C4-2B (cell line): Measurements from ENCODE around the gene LGI4.

Experiments
- H3K27ac ChIP-seq: fragments of 450-650 bp; 2 replicates; pipeline ENCODE4 v1.5.1; 2017
- CTCF ChIP-seq: fragments of 450-650 bp; conservative IDR thresholded peaks from 2 replicates; pipeline ENCODE4 v1.5.1; 2017; ENCODE audit warnings: mild to moderate bottlenecking
- ZFX ChIP-seq: fragments of 450-650 bp; IDR thresholded peaks from 2 replicates; pipeline ENCODE4 v1.6.1; 2017

LGI4 gene

GRCh38 chr19:35134601-35135242 lies at the start of gene LGI4:
Gene LGI4 (minus strand): TSS chr19:35135059. CDS start chr19:35134680, 379 bp downstream.
- TF ChIP-seq CTCF: no peak
- no peak for TF ChIP-seq ZFX
- H3K27ac ChIP-seq: no peak within 1 kb of the TSS

GRCh38 chr19:35184267-35184666 lies 49.4 kb upstream of the LGI4 start:
- TF ChIP-seq ZFX: no peak
- no peak for TF ChIP-seq CTCF
- H3K27ac ChIP-seq: no peak overlapping the region

- H3K27ac ChIP-seq: no peak overlapping the region
- no peak for TF ChIP-seq CTCF
- no peak for TF ChIP-seq ZFX
Measured at GRCh38 chr19:35181387-35181786, 46.5 kb upstream of the LGI4 start.

- no peak overlapping the region for H3K27ac ChIP-seq
Measured at GRCh38 chr19:35179830-35180229, 45.0 kb upstream of the LGI4 start.

GRCh38 chr19:35178701-35179100 lies 43.8 kb upstream of the LGI4 start:
- H3K27ac ChIP-seq: no peak overlapping the region
- no peak for TF ChIP-seq CTCF
- TF ChIP-seq ZFX: no peak

More at GRCh38 chr19:35179830-35180229, 45.0 kb upstream of the LGI4 start:
- TF ChIP-seq CTCF (no peak), ZFX (no peak)

- no peak overlapping the region for H3K27ac ChIP-seq
- TF ChIP-seq ZFX: no peak
- TF ChIP-seq CTCF: no peak
Measured at GRCh38 chr19:35177377-35178274, 42.8 kb upstream of the LGI4 start.

GRCh38 chr19:35176181-35176570 lies 41.3 kb upstream of the LGI4 start:
- H3K27ac ChIP-seq: no peak overlapping the region
- TF ChIP-seq CTCF (no peak), ZFX (no peak)
